Measurements from ENCODE around the gene MX1.

The MX1 gene

GRCh38 chr21:41425954-41426675 is at the start of gene MX1:
MX1 (plus strand) TSS chr21:41426239; CDS start chr21:41432071, 5,832 bp downstream.
- CTCF ChIA-PET: interaction anchor here (0.6 to 1.4 kb wide), 6 partner anchors 9 to 289 kb away, joined by 3 to 6 read pairs (median 3); no protein-coding TSS in a partner anchor
- H3K27ac ChIP-seq: peak within 1 kb of the TSS; percentile 11; the same call in 1 of the 2 replicates
- peak; percentile 69 for DNase-seq (ENCODE audit: low spot score)

GRCh38 chr21:41377715-41378114 is 48.3 kb upstream of the MX1 start:
- ChIA-PET POLR2A (ENCODE audit: low non-redundant PET) (no interaction called here), CTCF (no interaction called here)
- no peak overlapping the region for H3K27ac ChIP-seq
- DNase-seq (ENCODE audit: low spot score): no peak
- TF ChIP-seq CTCF (conservative IDR thresholded peaks at IDR 0.05; ENCODE audit: low read depth): no peak

More at GRCh38 chr21:41425954-41426675, at the start of gene MX1:
- no peak for TF ChIP-seq CTCF (conservative IDR thresholded peaks at IDR 0.05; ENCODE audit: low read depth)
- POLR2A ChIA-PET (ENCODE audit: low non-redundant PET): interaction anchor here (0.5 kb wide), 1 partner anchor 21 kb away, joined by 3 read pairs; no protein-coding TSS in a partner anchor

GRCh38 chr21:41378849-41379248 is 47.2 kb upstream of the MX1 start:
- no peak overlapping the region for H3K27ac ChIP-seq
- POLR2A ChIA-PET (ENCODE audit: low non-redundant PET): no interaction called here
- CTCF ChIA-PET: no interaction called here
- no peak for DNase-seq (ENCODE audit: low spot score)
- no peak for TF ChIP-seq CTCF (conservative IDR thresholded peaks at IDR 0.05; ENCODE audit: low read depth)

GRCh38 chr21:41379901-41380300 is 46.1 kb upstream of the MX1 start:
- no peak overlapping the region for H3K27ac ChIP-seq
- CTCF ChIA-PET: no interaction called here
- POLR2A ChIA-PET (ENCODE audit: low non-redundant PET): no interaction called here
- no peak for TF ChIP-seq CTCF (conservative IDR thresholded peaks at IDR 0.05; ENCODE audit: low read depth)
- DNase-seq (ENCODE audit: low spot score): no peak

GRCh38 chr21:41381731-41382130 is 44.3 kb upstream of the MX1 start:
- no peak for DNase-seq (ENCODE audit: low spot score)
- POLR2A ChIA-PET (ENCODE audit: low non-redundant PET): interaction anchor here (0.7 kb wide), 1 partner anchor 115 kb away, joined by 9 read pairs; no protein-coding TSS in a partner anchor
- CTCF ChIA-PET: interaction anchor here (0.6 kb wide), 1 partner anchor 37 kb away, joined by 3 read pairs; no protein-coding TSS in a partner anchor
- TF ChIP-seq CTCF (conservative IDR thresholded peaks at IDR 0.05; ENCODE audit: low read depth): no peak
- no peak overlapping the region for H3K27ac ChIP-seq

- TF ChIP-seq CTCF (conservative IDR thresholded peaks at IDR 0.05; ENCODE audit: low read depth): no peak
- ChIA-PET CTCF (no interaction called here), POLR2A (ENCODE audit: low non-redundant PET) (no interaction called here)
- DNase-seq (ENCODE audit: low spot score): no peak
- H3K27ac ChIP-seq: no peak overlapping the region
Observed at GRCh38 chr21:41387042-41387819, 38.8 kb upstream of the MX1 start.

Data from RWPE1 (cell line).